NB4 (cell line): ENCODE measurements around the gene CATSPER1.

ENCODE experiments used
- DNase-seq: peaks from one replicate; pipeline ENCODE4 v3.0.0; 2010; ENCODE audit warnings: low read depth
- H3K4me3 ChIP-seq: one replicate; pipeline ENCODE4 v1.5.1; 2011; ENCODE audit warnings: mild to moderate bottlenecking, low read depth, low read length, moderate library complexity
- CTCF ChIP-seq: IDR thresholded peaks from one replicate; pipeline ENCODE4 v1.5.1; 2012; ENCODE audit warnings: low read depth, low read length
- MAX ChIP-seq: IDR thresholded peaks from 2 replicates; pipeline ENCODE4 v1.6.1; 2011; ENCODE audit warnings: low read depth, low read length
- MYC ChIP-seq: IDR thresholded peaks from 2 replicates; pipeline ENCODE4 v1.6.1; 2011; ENCODE audit warnings: low read depth, low read length
- POLR2A ChIP-seq: IDR thresholded peaks from 2 replicates; pipeline ENCODE4 v1.6.1; 2011; ENCODE audit warnings: mild to moderate bottlenecking; ENCODE audit not compliant: insufficient read length; ENCODE audit errors: extremely low read depth

CATSPER1 gene

GRCh38 chr11:66006134-66006890 is 20.0 kb downstream of the CATSPER1 start:
- DNase-seq, result no peak
- no peak for TF ChIP-seq MAX
- TF ChIP-seq MYC, result no peak
- TF ChIP-seq POLR2A, result no peak
- no peak for TF ChIP-seq CTCF
- no peak overlapping the region for H3K4me3 ChIP-seq

DNA sequence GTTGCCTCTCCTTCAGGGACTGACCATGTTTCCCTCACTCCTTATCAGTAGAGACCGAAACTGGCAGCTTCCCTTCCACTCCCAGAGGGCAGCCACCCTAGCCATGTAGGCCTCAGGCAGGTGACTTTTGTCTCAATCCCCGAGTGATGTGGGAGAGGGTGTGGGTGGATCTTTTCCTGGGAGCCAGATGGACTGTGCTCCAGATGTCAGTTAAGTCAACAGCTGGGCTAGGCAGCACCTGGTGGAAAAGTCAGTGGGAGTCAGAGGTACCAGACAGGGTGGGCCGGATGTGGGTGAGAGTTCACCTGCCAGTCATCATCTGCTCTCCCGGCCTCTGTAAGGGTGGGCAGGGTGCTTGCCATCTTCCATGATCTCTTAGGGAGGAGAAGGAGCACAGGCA is 22.1 kb downstream of the CATSPER1 start:
- no peak for DNase-seq
- TF ChIP-seq POLR2A (no peak), MYC (no peak), CTCF (no peak), MAX (no peak)
- no peak overlapping the region for H3K4me3 ChIP-seq

DNA sequence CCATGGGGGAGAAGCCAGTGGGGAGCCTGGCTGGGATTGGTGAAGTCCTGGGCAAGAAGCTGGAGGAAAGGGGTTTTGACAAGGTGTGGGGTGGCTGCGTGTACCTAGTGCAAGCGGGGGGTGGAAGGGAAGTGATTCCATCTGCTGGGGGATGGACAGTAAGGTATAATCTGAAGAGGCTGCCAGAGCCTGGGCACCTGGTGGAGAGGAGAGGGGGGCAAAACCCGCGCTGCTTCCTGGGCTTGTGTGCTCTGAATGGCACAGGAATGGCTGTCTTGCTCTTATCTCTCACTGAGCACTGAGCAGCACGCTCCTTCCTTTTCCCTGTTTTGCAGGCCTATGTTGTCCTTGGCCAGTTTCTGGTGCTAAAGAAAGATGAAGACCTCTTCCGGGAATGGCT is 23.0 kb downstream of the CATSPER1 start:
- no peak for DNase-seq
- no peak for TF ChIP-seq CTCF
- TF ChIP-seq MYC, result no peak
- TF ChIP-seq POLR2A, result no peak
- no peak for TF ChIP-seq MAX
- peak overlapping the region; percentile 93 for H3K4me3 ChIP-seq

DNA sequence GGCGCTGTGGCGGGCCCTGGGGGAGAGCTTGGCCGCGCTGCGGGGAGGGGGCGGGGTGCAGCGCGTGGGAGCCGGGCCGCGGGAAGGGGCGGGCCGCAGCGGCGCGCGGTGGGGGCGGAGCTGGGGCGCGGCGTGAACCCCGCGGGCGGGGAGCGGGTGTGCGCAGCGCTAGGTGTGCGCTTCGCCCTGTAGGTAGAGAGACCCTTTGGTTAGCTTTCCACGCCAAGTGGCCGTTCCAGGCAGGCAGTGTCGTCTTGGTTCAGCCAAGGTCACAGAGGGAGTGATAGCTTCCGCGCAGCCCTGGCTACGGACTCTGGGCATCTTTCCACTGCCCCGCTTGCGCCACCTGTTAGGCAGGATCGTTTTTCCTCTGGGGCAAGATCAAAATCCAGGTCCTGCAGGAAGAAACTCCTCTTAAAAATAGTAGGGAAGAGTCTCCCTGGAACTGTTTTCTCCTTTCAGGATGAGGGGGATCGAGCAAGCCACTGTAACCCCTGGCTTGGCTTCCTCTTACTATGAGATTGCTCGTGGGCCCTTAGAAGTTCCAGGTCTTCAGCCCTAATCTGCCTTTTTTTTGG is 23.5 kb downstream of the CATSPER1 start:
- H3K4me3 ChIP-seq, result peak overlapping the region; percentile 93
- DNase-seq, result no peak

DNA sequence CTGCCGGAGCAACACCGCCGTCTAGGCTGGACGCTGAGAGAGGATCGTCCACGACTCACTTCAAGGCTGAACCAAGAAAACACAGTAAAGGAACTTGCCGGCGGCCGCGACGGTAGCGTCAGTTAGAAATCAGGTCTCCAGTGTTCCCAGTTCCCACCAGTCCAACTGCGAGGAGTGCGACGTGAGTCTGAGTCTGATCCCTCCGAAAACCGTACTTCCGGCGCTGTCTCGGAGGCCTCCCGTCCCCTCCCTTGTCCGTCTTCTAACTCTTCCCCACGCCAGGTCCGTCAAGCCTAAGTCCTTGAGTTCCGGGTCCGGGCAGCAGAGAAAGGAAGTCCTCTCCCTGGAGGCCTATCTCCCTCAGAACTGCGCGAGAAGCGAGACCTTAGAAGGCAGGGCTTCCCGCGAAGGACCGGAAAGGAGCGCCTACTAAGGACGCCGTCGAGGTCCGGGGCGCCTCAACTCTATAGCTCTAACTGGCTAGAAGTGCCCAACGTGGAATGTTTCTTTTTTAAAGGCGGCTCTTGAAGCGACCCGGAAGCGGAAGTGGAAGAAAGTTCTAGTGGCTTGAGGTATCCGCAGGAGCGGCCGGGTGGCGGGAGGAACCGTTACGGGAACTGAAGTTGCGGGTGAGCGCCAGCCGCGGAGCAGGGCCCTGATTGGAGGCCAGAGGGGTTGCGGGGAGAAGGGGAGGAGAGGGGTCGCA is 24.2 kb downstream of the CATSPER1 start, which contains the start of the genes BANF1 and EIF1AD:
TSS of gene BANF1 (plus strand) at position 562 of the 706 bp plus-strand sequence. CDS start 748 bp downstream, outside the sequence.
TSS of gene EIF1AD (minus strand) at position 216 of the 706 bp plus-strand sequence. CDS start 1,768 bp downstream, outside the sequence.
- DNase-seq, result peak; percentile 100

More for the DNA sequence above, 23.5 kb downstream of the CATSPER1 start:
- TF ChIP-seq POLR2A (no peak), CTCF (no peak), MAX (no peak), MYC (no peak)

More for the DNA sequence above, 24.2 kb downstream of the CATSPER1 start, which contains the start of the genes BANF1 and EIF1AD:
- peak; percentile 79 for TF ChIP-seq MAX
- TF ChIP-seq CTCF, result no peak
- peak; percentile 86 for TF ChIP-seq POLR2A
- TF ChIP-seq MYC, result peak; percentile 91
- peak within 1 kb of the TSS; percentile 93 for H3K4me3 ChIP-seq
